ENCODE results near the gene SNRPA1. TPM values are rescaled to one million over a fixed set of nuclear protein-coding genes. Genes with fewer than 3 reads are reported as not detected.
A peak's percentile ranks its signal among the peaks of the same experiment; 100 is the strongest.

SNRPA1 gene
- total RNA-seq: 100 to 1,000 TPM; 132 to 141 TPM

DNA sequence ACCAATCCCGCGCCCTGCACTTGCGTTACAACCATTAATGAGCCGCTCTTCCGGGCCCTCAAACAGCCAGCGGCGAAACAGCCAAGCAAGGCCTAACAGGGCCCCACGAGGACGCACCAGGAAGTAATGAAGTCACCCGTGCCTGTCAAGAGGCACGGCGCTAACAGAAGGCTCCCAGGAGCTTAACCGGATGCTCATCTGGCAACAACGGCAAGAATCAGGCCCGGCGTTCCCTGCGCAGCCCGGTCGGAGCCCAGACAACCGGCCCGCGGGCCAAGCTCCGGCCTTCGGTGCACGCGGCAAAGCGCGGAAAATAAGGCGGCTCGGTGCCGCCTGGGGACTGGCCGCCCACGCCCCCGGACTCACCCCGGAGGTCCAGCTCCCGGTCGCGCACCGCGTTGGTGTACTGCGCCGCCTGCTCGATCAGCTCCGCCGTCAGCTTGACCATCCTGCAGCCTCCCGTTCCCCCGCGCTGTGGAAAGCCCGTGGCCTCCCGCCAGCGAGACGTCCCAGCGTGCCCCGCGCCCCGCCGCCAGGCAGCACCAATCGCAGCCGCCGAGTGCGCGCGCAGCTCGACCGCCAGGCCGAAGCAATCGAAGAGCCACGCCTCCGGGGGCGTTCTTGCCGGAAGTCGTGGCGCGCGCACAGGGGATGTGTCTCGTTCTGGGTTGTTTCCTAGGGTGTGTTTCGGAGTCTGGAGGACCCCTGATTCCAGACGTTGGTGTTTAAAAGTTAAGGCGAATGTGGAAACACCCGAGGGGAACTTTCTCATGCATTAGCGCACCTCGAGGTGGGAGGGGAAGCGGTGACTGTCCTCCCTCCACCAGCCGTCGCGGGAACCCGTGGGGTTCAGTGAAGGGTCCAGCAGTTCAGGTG, at the start of gene SNRPA1:
TSS of gene SNRPA1 (minus strand) at position 518 of the 876 bp plus-strand sequence. CDS start at position 448, 70 bp downstream.
- peak within 1 kb of the TSS; percentile 98 for H3K27ac Mint-ChIP-seq
- ATAC-seq (replicated peaks in 1 of 2) (peak; percentile 89 to 91), DNase-seq (peak; percentile 98 to 99)
- H3K27me3 Mint-ChIP-seq (ENCODE audit: low read depth): no peaks in the 10 kb centered on the region
- H3K36me3 Mint-ChIP-seq (ENCODE audit: insufficient read depth in 2 of 2): peaks cover 11% of the 10 kb centered on the region in 2 donors
- peak within 1 kb of the TSS; percentile 92 to 97 for H3K4me3 Mint-ChIP-seq
- H3K9me3 Mint-ChIP-seq: no peaks in the 10 kb centered on the region
- H3K4me1 Mint-ChIP-seq (ENCODE audit: low read depth): peaks cover 47% of the 10 kb centered on the region

DNA sequence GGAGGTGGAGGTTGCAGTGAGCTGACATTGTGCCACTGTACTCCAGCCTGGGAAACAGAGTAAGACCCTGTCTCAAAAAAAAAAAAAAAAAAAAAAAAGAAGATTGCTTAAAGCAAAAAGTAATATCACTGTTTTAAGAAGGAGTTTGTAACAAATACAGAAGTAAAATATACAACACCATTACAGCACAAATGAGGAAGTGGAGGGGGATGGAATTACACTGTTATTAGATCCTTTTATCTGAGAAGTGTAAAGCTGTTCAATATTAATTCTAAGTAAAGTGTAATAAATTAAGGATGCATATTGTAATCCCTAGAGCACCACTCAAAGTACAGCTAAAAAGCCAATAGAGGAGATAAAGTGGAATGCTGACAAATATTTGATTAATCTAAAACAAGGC, 47.0 kb upstream of the SNRPA1 start:
- Mint-ChIP-seq H3K9me3 (peaks cover 3% of the 10 kb centered on the region in 2 donors), H3K27ac (no peak overlapping the region), H3K36me3 (ENCODE audit: insufficient read depth in 2 of 2) (peaks cover 1 to 3% of the 10 kb centered on the region in 2 donors), H3K4me3 (no peak overlapping the region), H3K27me3 (ENCODE audit: low read depth) (peaks cover 44% of the 10 kb centered on the region), H3K4me1 (ENCODE audit: low read depth) (no peaks in the 10 kb centered on the region)
- ATAC-seq (replicated peaks in 1 of 2) (no peak), DNase-seq (no peak)

DNA sequence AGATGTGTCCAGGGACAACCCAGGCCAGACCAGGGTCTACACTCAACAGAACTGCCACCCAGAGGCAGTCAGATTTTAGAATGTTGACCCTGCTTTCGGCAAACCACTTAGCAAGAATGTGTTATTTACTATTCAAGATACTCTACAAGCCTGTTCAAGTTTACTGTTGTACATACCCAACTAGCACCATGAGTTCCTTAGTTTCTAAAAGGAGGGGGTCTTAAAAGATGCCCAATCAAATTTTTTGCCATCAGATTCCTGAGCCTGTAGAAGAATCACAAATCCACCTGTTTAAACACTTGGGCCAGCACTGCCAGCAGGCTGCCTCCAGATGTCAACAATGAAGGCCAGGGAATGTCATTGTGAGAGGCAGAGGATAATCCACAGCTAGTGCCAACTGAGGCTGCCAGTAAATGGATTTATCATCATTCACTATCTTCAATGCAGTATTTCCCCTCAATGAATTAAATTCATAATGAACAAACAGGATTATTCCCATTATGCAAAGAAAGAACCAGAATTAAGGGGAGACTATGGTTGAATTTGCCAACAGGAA, 43.5 kb upstream of the SNRPA1 start:
- Mint-ChIP-seq H3K27me3 (ENCODE audit: low read depth) (peaks cover 16% of the 10 kb centered on the region), H3K9me3 (peaks cover 6 to 14% of the 10 kb centered on the region in 2 donors), H3K36me3 (ENCODE audit: insufficient read depth in 2 of 2) (peaks cover 10 to 21% of the 10 kb centered on the region in 2 donors), H3K4me3 (no peak overlapping the region), H3K4me1 (ENCODE audit: low read depth) (peaks cover 6% of the 10 kb centered on the region), H3K27ac (no peak overlapping the region)
- ATAC-seq (replicated peaks in 1 of 2): no peak
- DNase-seq: no peak

DNA sequence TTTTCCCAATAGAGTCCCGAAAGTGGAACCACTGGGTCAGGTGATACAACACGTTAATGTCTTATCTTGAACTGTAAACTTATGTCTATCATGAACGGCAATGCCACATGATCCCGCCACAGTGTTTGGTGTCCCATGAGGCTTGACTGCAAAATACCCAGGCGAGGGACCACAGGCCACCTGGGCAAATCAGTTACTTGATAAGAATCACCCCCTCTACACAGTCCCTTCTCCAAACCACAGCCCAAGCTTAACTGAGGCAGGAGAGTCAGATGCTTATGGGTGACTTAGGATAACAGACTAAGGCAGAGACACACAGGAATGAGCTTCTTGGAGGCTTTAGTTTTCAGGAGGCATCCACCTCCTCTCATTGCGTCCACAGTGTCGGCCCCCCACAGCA, 42.9 kb upstream of the SNRPA1 start:
- no peak overlapping the region for H3K27ac Mint-ChIP-seq
- no peak for ATAC-seq (replicated peaks in 1 of 2)
- H3K4me1 Mint-ChIP-seq (ENCODE audit: low read depth): peaks cover 6% of the 10 kb centered on the region

DNA sequence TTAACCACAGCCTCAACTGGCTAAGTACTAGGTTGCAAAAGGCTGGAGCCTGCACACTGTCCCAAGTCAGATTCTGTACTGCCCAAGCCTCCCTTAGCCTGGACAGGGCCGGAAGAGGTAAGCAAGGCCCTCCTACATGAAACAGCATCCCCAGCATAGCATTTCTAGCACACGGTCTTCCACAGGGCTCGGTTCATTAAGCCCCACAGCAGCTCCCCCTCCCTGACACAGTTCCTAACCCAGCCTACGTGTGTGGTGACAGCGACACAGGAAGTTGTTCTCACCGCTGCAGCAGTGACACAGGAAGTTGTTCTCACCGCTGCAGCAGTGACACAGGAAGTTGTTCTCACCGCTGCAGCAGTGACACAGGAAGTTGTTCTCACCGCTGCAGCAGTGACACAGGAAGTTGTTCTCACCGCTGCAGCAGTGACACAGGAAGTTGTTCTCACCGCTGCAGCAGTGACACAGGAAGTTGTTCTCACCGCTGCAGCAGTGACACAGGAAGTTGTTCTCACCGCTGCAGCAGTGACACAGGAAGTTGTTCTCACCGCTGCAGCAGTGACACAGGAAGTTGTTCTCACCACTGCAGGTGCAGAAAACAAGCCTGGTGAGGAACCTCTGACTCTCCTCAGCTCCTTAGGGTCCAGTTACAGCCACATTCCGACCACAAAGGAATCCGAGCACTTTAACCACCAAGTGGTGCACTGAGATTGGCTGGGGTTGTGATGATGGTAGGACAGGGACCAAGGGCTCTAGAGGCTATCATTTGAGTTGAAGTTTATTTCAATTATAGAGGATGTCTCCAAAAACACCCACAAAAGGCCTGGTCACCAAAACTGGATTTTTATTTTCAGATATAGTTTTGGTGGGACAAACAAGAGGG, 39.1 kb upstream of the SNRPA1 start:
- ATAC-seq (replicated peaks in 1 of 2) (peak; percentile 93 to 95), DNase-seq (peak; percentile 42 to 56)
- peaks cover 11% of the 10 kb centered on the region for H3K4me1 Mint-ChIP-seq (ENCODE audit: low read depth)
- H3K27me3 Mint-ChIP-seq (ENCODE audit: low read depth): peaks cover 14% of the 10 kb centered on the region
- peak overlapping the region; percentile 76 for H3K27ac Mint-ChIP-seq
- H3K4me3 Mint-ChIP-seq: peak overlapping the region; percentile 67 to 69
- H3K9me3 Mint-ChIP-seq: peaks cover 14 to 28% of the 10 kb centered on the region in 2 donors
- peaks cover 14 to 24% of the 10 kb centered on the region in 2 donors for H3K36me3 Mint-ChIP-seq (ENCODE audit: insufficient read depth in 2 of 2)

More for the DNA sequence above, 42.9 kb upstream of the SNRPA1 start:
- no peak for DNase-seq
- H3K36me3 Mint-ChIP-seq (ENCODE audit: insufficient read depth in 2 of 2): peaks cover 14 to 24% of the 10 kb centered on the region in 2 donors
- no peak overlapping the region for H3K4me3 Mint-ChIP-seq
- peaks cover 8 to 20% of the 10 kb centered on the region in 2 donors for H3K9me3 Mint-ChIP-seq
- H3K27me3 Mint-ChIP-seq (ENCODE audit: low read depth): peaks cover 16% of the 10 kb centered on the region

DNA sequence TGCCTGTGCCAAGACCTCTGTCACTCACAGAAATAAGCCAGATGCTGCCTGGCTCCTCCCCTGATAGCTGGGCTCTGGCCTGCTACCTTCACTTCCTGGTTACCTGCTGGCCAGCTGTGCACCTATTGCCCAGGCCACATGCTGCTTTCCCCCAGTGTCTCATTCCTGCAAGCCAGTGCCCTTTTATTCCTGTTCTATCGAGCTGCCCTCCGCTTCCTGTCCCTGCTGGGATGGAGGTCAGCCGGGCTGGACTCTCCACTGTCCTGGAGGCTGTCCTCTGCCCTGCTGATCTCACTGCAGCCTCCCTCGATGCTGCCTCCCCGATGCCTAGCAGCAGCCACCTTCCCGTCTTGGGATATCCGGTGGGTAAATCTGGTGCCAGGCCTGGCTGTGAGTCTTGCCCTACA, 37.0 kb upstream of the SNRPA1 start:
- H3K36me3 Mint-ChIP-seq (ENCODE audit: insufficient read depth in 2 of 2): peaks cover 13 to 21% of the 10 kb centered on the region in 2 donors
- no peak overlapping the region for H3K27ac Mint-ChIP-seq
- H3K4me1 Mint-ChIP-seq (ENCODE audit: low read depth): peaks cover 11% of the 10 kb centered on the region

DNA sequence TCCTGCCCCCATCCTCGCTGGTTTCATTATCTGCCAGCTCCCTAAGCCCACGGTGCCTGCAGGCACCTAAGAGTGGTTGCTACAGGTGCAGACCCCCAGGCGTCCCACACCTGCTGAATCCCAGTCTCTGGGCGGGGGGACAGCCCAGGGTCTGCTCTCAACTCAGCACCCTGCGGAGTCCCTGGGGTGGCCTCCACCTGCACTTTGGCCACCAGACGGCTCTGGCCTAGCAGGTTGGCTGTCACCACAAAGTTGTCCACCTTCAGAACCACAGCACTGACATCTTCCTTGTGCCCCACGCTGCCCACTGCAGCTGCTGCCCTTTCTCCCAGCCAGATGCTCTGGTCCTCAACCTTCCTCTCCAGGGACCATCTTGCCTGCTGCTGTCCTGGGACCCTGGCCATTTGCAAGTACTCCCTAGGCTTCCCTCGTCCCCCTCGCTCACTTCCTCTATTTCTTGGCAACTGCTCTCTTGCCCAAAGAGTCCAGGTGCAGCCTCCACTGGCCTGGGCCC, 34.9 kb upstream of the SNRPA1 start:
- no peak for DNase-seq
- Mint-ChIP-seq H3K27ac (no peak overlapping the region), H3K27me3 (ENCODE audit: low read depth) (peaks cover 8% of the 10 kb centered on the region), H3K4me1 (ENCODE audit: low read depth) (peaks cover 10% of the 10 kb centered on the region), H3K36me3 (ENCODE audit: insufficient read depth in 2 of 2) (peaks cover 7 to 12% of the 10 kb centered on the region in 2 donors), H3K4me3 (no peak overlapping the region), H3K9me3 (peaks cover 8 to 19% of the 10 kb centered on the region in 2 donors)
- ATAC-seq (replicated peaks in 1 of 2): no peak

More for the DNA sequence above, 37.0 kb upstream of the SNRPA1 start:
- Mint-ChIP-seq H3K4me3 (no peak overlapping the region), H3K27me3 (ENCODE audit: low read depth) (no peaks in the 10 kb centered on the region), H3K9me3 (peaks cover 11 to 25% of the 10 kb centered on the region in 2 donors)
- DNase-seq (no peak), ATAC-seq (replicated peaks in 1 of 2) (no peak)

DNA sequence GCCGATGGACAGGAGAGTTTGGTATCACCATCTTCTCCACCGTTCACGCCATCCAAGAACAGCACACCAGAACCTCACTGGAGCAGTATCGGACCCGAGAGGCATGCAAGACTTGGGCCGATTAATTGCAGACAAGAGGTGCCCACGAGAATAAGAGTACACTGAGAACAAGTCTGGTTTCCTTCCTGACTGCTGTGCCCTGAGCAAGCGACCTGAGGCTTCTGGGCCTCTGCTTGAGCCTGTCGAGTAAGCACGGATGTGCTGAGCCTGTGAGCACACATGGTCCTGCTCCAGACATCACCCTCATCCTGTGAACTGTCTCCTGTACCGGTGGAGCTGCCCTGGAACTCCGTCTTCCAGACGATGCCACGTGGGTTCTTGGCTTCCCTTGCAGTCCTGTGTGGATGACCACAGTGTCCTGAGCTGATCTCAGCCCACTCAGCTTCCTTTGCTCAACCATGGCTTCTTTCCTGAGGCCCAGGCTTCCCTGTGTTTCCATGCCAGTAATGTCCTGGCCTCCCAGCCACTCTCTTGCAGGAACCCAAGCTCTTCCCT, 34.3 kb upstream of the SNRPA1 start:
- no peak for ATAC-seq (replicated peaks in 1 of 2)

DNA sequence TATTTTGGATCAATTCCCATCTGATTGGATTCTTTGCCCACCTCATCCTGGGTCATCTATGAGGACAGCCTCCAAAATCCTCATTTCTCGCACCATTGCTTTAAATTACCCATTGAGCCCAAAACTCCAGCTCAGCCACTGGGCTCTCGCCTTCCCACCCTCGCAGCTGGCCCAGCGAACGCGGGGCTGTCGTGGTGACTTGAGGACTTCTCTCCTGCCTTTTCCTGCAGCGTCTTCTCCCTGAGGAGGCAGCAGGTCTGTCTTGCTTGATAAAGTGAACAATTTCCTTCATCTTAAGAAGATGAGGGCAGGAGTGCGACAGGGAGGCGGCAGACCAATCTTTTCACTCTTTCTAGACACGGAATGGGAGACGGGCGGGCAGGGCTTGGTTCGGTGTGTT, 33.0 kb upstream of the SNRPA1 start:
- peaks cover 5% of the 10 kb centered on the region for H3K4me1 Mint-ChIP-seq (ENCODE audit: low read depth)
- H3K27me3 Mint-ChIP-seq (ENCODE audit: low read depth): peaks cover 8% of the 10 kb centered on the region
- H3K9me3 Mint-ChIP-seq: peaks cover 5 to 8% of the 10 kb centered on the region in 2 donors
- H3K36me3 Mint-ChIP-seq (ENCODE audit: insufficient read depth in 2 of 2): peaks cover 0 to under 1% of the 10 kb centered on the region in 2 donors
- ATAC-seq (replicated peaks in 1 of 2) (no peak), DNase-seq (no peak)
- H3K4me3 Mint-ChIP-seq: no peak overlapping the region
- no peak overlapping the region for H3K27ac Mint-ChIP-seq

More for the DNA sequence above, 34.3 kb upstream of the SNRPA1 start:
- no peak for DNase-seq
- H3K4me3 Mint-ChIP-seq: no peak overlapping the region
- H3K36me3 Mint-ChIP-seq (ENCODE audit: insufficient read depth in 2 of 2): peaks cover 4 to 7% of the 10 kb centered on the region in 2 donors
- no peak overlapping the region for H3K27ac Mint-ChIP-seq
- H3K27me3 Mint-ChIP-seq (ENCODE audit: low read depth): peaks cover 8% of the 10 kb centered on the region
- H3K9me3 Mint-ChIP-seq: peaks cover 8 to 17% of the 10 kb centered on the region in 2 donors
- peaks cover 5% of the 10 kb centered on the region for H3K4me1 Mint-ChIP-seq (ENCODE audit: low read depth)

DNA sequence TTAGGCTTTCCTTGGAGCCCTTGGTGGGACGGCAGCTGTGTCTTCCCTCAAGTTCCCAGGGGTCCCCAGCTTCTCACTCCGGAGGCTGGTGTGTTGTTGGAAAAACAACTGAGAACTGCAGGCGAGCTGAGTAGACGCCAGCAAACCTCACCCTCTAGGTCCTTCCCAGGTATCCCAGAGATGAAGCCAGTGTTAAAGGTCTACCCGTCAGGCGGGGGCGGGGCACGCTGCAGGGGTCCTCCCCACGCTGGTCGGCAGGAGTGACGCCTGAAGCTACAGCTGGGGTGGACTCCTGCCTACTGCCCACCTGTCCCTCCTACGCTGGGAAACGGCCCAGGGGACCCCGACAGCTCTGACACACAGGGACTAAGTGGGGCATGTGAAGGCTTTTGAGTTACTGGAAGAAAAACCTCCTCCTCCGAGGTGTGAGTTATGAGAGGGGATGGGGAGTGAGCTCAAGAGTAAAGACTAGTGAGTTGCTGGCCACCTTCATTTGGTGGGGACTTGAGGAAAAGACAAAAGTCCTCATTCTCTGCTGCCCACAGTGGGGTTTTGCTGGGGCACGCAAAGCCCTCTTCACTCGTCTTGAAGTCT, 32.2 kb upstream of the SNRPA1 start:
- H3K27ac Mint-ChIP-seq: no peak overlapping the region
- no peak for ATAC-seq (replicated peaks in 1 of 2)
- DNase-seq: no peak
- peaks cover under 1% of the 10 kb centered on the region for H3K4me1 Mint-ChIP-seq (ENCODE audit: low read depth)
- H3K27me3 Mint-ChIP-seq (ENCODE audit: low read depth): peaks cover 8% of the 10 kb centered on the region
- no peak overlapping the region for H3K4me3 Mint-ChIP-seq
- peaks cover 1 to 2% of the 10 kb centered on the region in 2 donors for H3K9me3 Mint-ChIP-seq
- H3K36me3 Mint-ChIP-seq (ENCODE audit: insufficient read depth in 2 of 2): no peaks in the 10 kb centered on the region

DNA sequence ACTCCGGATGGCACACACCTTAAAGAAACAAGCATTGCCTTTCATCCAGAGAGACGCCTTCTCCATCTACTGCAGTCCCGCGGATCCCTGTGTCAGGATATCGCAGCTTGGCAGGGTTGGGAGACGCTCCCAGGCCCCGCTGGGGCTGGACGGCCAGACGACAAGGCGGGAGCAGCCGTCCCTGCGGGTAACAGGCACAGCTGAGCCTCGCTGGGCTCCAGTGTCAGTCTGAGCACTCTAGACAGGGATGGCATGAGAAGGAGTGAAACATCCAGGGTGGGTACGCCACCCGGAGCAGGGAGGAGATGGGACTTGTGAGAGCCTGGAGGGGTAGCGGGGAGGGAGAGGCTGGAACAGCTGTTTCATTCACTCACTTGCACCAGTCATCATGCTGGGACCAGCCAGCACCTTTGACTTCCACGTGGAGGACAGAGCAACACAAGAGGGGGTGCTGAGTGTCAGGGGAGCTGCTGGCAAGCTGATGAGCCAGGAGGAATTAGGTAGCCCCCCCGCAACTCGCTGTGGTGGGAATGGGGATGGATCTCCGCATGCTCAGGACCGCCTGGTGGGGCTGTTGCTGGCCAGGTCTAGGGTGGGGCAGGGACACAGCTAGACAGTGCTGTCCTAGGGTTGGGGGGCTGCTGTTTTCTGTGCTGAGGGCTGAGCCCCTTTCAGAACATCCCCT, 31.6 kb upstream of the SNRPA1 start:
- Mint-ChIP-seq H3K36me3 (ENCODE audit: insufficient read depth in 2 of 2) (no peaks in the 10 kb centered on the region), H3K27ac (no peak overlapping the region), H3K27me3 (ENCODE audit: low read depth) (peaks cover 8% of the 10 kb centered on the region), H3K9me3 (no peaks in the 10 kb centered on the region), H3K4me1 (ENCODE audit: low read depth) (no peaks in the 10 kb centered on the region), H3K4me3 (no peak overlapping the region)
- ATAC-seq (replicated peaks in 1 of 2) (no peak), DNase-seq (no peak)

DNA sequence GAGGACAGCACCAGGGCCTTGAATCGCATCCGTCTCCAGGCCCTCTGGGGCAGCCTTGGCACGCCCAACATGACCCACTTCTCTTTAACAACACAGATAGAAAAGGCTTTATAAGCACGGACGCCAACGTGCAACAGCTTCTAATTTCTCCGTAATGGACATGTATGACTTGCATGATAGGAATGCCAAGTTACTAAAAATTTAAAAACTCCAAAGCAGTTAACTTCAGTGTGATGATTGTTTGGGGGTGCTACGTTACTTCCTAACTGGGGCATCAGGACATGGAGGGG, 30.9 kb upstream of the SNRPA1 start:
- DNase-seq (no peak), ATAC-seq (replicated peaks in 1 of 2) (no peak)
- Mint-ChIP-seq H3K27me3 (ENCODE audit: low read depth) (peaks cover 8% of the 10 kb centered on the region), H3K36me3 (ENCODE audit: insufficient read depth in 2 of 2) (peaks cover 0 to 3% of the 10 kb centered on the region in 2 donors), H3K4me3 (no peak overlapping the region), H3K9me3 (no peaks in the 10 kb centered on the region), H3K27ac (no peak overlapping the region), H3K4me1 (ENCODE audit: low read depth) (peaks cover 4% of the 10 kb centered on the region)
